ENCODE data around the gene NUMBL. TPM values are rescaled to one million over a fixed set of nuclear protein-coding genes. Genes with fewer than 3 reads are reported as not detected.

The NUMBL gene
- total and polyA plus RNA-seq, 2 experiments from 2014 or later: 13.8 to 21.7 TPM

DNA sequence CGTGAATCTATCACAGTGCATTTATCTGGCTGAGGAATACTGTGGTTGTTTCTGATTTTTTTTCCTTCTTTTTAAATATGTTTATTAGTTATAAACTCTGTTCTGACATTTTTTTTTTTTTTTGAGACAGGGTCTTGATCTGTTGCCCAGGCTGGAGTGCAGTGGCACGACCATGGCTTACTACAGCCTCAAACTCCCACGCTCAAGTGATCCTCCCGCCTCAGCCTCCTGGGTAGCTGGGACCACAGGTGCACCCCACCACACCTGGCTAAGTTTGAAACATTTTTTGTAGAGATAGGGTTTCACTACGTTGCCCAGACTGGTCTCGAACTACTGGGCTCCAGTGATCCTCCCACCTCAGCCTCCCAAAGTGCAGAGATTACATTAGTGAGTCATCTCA, 6.6 kb upstream of the NUMBL start:
- H3K36me3 ChIP-seq: peaks cover 10% of the 10 kb centered on the region
- H3K4me3 ChIP-seq: no peak overlapping the region
- no peak overlapping the region for H3K27ac ChIP-seq
- no peaks in the 10 kb centered on the region for H3K9me3 ChIP-seq (ENCODE audit: low read depth)
- TF ChIP-seq, protein P1, sequence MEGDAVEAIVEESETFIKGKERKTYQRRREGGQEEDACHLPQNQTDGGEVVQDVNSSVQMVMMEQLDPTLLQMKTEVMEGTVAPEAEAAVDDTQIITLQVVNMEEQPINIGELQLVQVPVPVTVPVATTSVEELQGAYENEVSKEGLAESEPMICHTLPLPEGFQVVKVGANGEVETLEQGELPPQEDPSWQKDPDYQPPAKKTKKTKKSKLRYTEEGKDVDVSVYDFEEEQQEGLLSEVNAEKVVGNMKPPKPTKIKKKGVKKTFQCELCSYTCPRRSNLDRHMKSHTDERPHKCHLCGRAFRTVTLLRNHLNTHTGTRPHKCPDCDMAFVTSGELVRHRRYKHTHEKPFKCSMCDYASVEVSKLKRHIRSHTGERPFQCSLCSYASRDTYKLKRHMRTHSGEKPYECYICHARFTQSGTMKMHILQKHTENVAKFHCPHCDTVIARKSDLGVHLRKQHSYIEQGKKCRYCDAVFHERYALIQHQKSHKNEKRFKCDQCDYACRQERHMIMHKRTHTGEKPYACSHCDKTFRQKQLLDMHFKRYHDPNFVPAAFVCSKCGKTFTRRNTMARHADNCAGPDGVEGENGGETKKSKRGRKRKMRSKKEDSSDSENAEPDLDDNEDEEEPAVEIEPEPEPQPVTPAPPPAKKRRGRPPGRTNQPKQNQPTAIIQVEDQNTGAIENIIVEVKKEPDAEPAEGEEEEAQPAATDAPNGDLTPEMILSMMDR (IDR thresholded peaks at IDR 0.05; ENCODE audit: low read depth, low read length): no peak
- no peaks in the 10 kb centered on the region for H3K4me1 ChIP-seq (ENCODE audit: low read depth)
- H3K27me3 ChIP-seq: no peaks in the 10 kb centered on the region
- DNase-seq (ENCODE audit: low read depth in 1 of 2, low spot score in 1 of 2): no peak

DNA sequence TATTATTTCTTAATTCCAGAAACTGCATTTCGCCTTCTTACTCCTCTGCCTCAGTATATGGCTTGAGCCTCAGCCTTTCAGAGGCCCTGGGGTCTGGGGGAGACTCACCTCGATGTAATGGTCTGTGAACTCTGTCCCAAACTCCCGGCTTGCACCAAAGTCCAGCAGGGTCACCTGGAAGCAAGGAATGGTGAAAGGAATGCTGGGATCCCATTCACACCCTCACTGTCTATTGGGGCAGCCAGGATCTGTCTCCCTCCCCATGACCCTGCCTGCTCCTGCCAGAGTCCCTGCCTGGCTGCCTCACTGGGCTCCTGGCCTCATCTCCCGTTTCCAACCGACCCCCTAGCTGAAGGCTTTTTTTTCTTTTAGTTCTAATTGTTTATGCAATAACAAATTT, 5.4 kb upstream of the NUMBL start:
- Histone ChIP-seq H3K27me3 (no peaks in the 10 kb centered on the region), H3K4me3 (no peak overlapping the region), H3K36me3 (peaks cover 4% of the 10 kb centered on the region), H3K9me3 (ENCODE audit: low read depth) (no peaks in the 10 kb centered on the region), H3K4me1 (ENCODE audit: low read depth) (peaks cover 3% of the 10 kb centered on the region), H3K27ac (no peak overlapping the region)
- DNase-seq (ENCODE audit: low read depth in 1 of 2, low spot score in 1 of 2): no peak
- TF ChIP-seq, protein P1 (IDR thresholded peaks at IDR 0.05; ENCODE audit: low read depth, low read length): no peak

DNA sequence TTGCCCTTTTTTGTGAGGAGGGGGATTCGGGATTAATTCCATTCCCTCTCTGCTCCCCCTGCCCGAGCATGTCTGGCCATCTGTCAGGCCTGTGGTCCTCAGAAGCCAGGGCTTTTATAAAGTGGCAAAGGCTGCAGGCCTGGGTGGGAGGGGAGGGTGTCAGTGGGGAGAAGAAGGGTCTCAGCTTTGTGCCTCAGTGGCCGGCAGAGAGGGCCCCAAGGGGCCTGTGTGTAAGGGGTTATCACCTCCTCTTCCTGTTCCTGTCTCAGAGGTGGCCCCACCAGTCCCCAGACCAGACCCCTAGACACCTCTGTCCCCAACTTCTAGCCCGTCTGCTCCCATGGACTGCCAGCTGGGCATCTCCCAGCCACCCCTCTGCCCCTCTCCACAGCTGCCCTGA, 3.4 kb upstream of the NUMBL start:
- DNase-seq (ENCODE audit: low read depth in 1 of 2, low spot score in 1 of 2): no peak
- Histone ChIP-seq H3K27ac (no peak overlapping the region), H3K4me1 (ENCODE audit: low read depth) (peaks cover 6% of the 10 kb centered on the region), H3K4me3 (no peak overlapping the region), H3K27me3 (no peaks in the 10 kb centered on the region), H3K9me3 (ENCODE audit: low read depth) (no peaks in the 10 kb centered on the region), H3K36me3 (no peaks in the 10 kb centered on the region)
- TF ChIP-seq, protein P1 (IDR thresholded peaks at IDR 0.05; ENCODE audit: low read depth, low read length): no peak

DNA sequence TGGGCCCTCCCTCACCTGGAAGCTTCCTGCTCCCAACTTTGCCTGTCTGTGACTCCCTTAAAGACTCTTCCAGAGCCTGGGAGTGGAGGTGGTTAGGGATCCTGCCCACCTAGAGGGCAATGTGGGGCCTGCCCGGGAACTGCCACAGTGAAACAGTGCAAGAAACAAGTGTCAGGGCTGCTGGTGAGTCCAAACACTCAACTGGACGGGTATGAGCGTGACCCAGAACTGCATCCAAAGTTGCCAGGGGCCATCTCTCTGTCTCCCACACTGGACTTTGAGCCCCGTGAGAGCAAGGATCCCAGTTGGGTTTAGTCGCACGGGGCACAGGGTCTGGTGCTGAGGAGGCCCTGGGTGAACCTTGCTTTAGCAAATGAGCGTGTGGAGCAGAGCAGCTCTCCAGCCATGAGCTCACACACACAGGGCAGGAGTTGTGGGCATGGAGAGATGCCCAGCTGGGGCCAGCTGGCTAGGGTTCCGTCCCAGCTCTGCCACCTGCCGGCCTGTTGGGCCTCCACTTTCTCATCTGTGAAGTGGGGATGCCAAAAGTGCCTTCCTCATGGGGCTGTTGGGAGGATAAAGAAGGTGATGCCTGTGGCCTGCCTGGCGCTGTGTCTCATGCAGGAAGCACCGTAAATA, 2.8 kb upstream of the NUMBL start:
- Histone ChIP-seq H3K9me3 (ENCODE audit: low read depth) (no peaks in the 10 kb centered on the region), H3K27me3 (no peaks in the 10 kb centered on the region), H3K36me3 (no peaks in the 10 kb centered on the region), H3K4me1 (ENCODE audit: low read depth) (peaks cover 6% of the 10 kb centered on the region), H3K4me3 (no peak overlapping the region), H3K27ac (no peak overlapping the region)
- no peak for DNase-seq (ENCODE audit: low read depth in 1 of 2, low spot score in 1 of 2)
- TF ChIP-seq, protein P1 (IDR thresholded peaks at IDR 0.05; ENCODE audit: low read depth, low read length): no peak

DNA sequence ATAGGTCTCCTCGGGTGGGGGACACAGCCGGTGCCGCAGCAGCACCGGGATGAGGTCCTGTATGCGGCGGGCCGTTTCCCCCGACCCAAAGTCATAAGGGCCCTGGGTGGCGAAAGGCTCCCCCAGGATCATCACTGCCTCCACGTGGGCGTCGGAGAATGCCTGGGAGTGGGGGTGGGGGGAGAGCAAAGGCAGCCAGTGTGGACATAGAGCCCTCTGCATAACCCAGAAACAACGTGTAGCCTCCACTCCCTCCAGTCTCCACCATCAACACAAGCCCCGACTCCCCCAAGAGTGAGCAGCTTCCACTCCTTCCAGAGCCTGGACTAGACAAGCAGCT, 1.7 kb upstream of the NUMBL start:
- Histone ChIP-seq H3K4me1 (ENCODE audit: low read depth) (peaks cover 6% of the 10 kb centered on the region), H3K27ac (no peak overlapping the region)
- TF ChIP-seq, protein P1 (IDR thresholded peaks at IDR 0.05; ENCODE audit: low read depth, low read length): no peak

More for the DNA sequence above, 1.7 kb upstream of the NUMBL start:
- Histone ChIP-seq H3K36me3 (no peaks in the 10 kb centered on the region), H3K4me3 (no peak overlapping the region), H3K27me3 (no peaks in the 10 kb centered on the region), H3K9me3 (ENCODE audit: low read depth) (no peaks in the 10 kb centered on the region)
- DNase-seq (ENCODE audit: low read depth in 1 of 2, low spot score in 1 of 2): no peak
